Astrocyte (in vitro differentiated cells and primary cell): ENCODE data around the gene FOXE3. TPM values are rescaled to one million over a fixed set of nuclear protein-coding genes. Genes with fewer than 3 reads are reported as not detected.

Experiments used
- DNase-seq: peaks from one replicate; pipeline ENCODE4 v3.0.0-alpha.2; 2010; ENCODE audit warnings: low read depth
- FAIRE-seq: peaks from 2 replicates; lab custom pipeline; 2011; peaks lifted over from hg19 to GRCh38; lab: Jason Lieb, UNC
- H2AFZ ChIP-seq: 2 replicates; pipeline ENCODE4 v1.6.0; 2012; ENCODE audit warnings: low read depth, low read length, inconsistent platforms
- H3K27ac ChIP-seq: 2 replicates; pipeline ENCODE4 v1.5.1; 2011; ENCODE audit warnings: low read depth, low read length, inconsistent platforms
- H3K27me3 ChIP-seq: 2 replicates; pipeline ENCODE4 v1.6.0; 2011; ENCODE audit warnings: low read length, inconsistent platforms; ENCODE audit not compliant: insufficient read depth
- H3K36me3 ChIP-seq: 2 replicates; pipeline ENCODE4 v1.5.1; 2011; ENCODE audit warnings: low read length, inconsistent platforms; ENCODE audit not compliant: insufficient read depth
- H3K4me1 ChIP-seq: 2 replicates; pipeline ENCODE4 v1.5.1; 2011; ENCODE audit warnings: low read length, inconsistent platforms; ENCODE audit not compliant: insufficient read depth
- H3K4me2 ChIP-seq: 2 replicates; pipeline ENCODE4 v1.6.0; 2012; ENCODE audit warnings: low read length, inconsistent platforms
- H3K4me3 ChIP-seq: 2 replicates; pipeline ENCODE4 v1.5.1; 2011; ENCODE audit warnings: low read depth, mild to moderate bottlenecking, low read length, inconsistent platforms; ENCODE audit not compliant: insufficient read depth
- H3K79me2 ChIP-seq: 2 replicates; pipeline ENCODE4 v1.6.0; 2012; ENCODE audit warnings: mild to moderate bottlenecking, low read length, inconsistent platforms; ENCODE audit not compliant: insufficient read depth
- H3K9ac ChIP-seq: 2 replicates; pipeline ENCODE4 v1.6.0; 2012; ENCODE audit warnings: mild to moderate bottlenecking, low read length, inconsistent platforms
- H3K9me3 ChIP-seq: 2 replicates; pipeline ENCODE4 v1.5.1; 2012; ENCODE audit warnings: low read depth, mild to moderate bottlenecking, low read length, inconsistent platforms; ENCODE audit not compliant: insufficient read depth
- H4K20me1 ChIP-seq: 2 replicates; pipeline ENCODE4 v1.6.0; 2012; ENCODE audit warnings: low read length, inconsistent platforms; ENCODE audit not compliant: insufficient read depth
- H3K27ac Mint-ChIP-seq: one replicate; pipeline ENCODE4 v1.8.0; 2021; ENCODE audit warnings: mild to moderate bottlenecking, mixed read lengths; ENCODE audit not compliant: unreplicated experiment
- H3K27me3 Mint-ChIP-seq: one replicate; pipeline ENCODE4 v1.8.0; 2021; ENCODE audit warnings: low read depth, mixed read lengths; ENCODE audit not compliant: unreplicated experiment
- H3K36me3 Mint-ChIP-seq: one replicate; pipeline ENCODE4 v1.8.0; 2021; ENCODE audit warnings: low read depth, mixed read lengths; ENCODE audit not compliant: unreplicated experiment
- H3K4me1 Mint-ChIP-seq: one replicate; pipeline ENCODE4 v1.8.0; 2021; ENCODE audit warnings: low read depth, mixed read lengths; ENCODE audit not compliant: unreplicated experiment
- H3K4me3 Mint-ChIP-seq: one replicate; pipeline ENCODE4 v1.8.0; 2021; ENCODE audit warnings: mild to moderate bottlenecking, moderate library complexity, mixed read lengths; ENCODE audit not compliant: unreplicated experiment
- H3K9me3 Mint-ChIP-seq: one replicate; pipeline ENCODE4 v1.8.0; 2021; ENCODE audit warnings: mild to moderate bottlenecking, mixed read lengths; ENCODE audit not compliant: unreplicated experiment
- EZH2 ChIP-seq: IDR thresholded peaks from 2 replicates; pipeline ENCODE4 v1.6.1; 2012; ENCODE audit warnings: mild to moderate bottlenecking, low read length, inconsistent platforms; ENCODE audit not compliant: insufficient read depth
- total RNA-seq: library from RNA; stranded (reverse); gene quantifications from 2 replicates; pipeline ENCODE4 v1.2.1, GENCODE V29; 2021
- TF ChIP-seq, protein P1 (sequence below): IDR thresholded peaks from 2 replicates; pipeline ENCODE4 v1.5.1; 2011; ENCODE audit warnings: low read depth, mild to moderate bottlenecking, inconsistent platforms, low read length, moderate library complexity; ENCODE audit not compliant: insufficient read depth

The FOXE3 gene
- total RNA-seq, 1 donor from 2014 or later = 0.14 TPM

DNA sequence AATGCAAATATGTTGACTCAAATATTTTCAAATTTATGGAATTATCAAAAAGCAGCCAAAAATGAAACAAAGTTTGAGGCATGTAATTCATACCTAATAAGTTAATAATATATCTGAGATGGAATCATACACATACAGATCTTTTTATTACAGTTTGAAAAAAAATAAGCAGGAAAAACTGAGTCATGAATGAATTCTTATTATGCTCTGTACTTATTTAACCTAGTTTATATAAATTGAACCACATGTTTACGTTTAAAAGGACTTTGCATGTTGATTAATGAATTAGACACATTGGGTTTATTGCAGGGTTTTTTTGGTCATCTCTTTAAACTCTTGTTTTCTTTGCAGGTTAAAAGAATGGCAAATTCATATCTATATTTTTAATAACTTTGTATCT is 41.6 kb upstream of the FOXE3 start:
- Histone ChIP-seq H3K27ac (no peak overlapping the region), H4K20me1 (peaks cover 18% of the 10 kb centered on the region), H3K27me3 (no peaks in the 10 kb centered on the region), H3K4me3 (no peak overlapping the region), H2AFZ (no peak overlapping the region), H3K4me1 (no peaks in the 10 kb centered on the region), H3K9ac (no peak overlapping the region), H3K4me2 (no peak overlapping the region), H3K9me3 (no peaks in the 10 kb centered on the region), H3K79me2 (no peaks in the 10 kb centered on the region), H3K36me3 (peaks cover 25% of the 10 kb centered on the region)
- DNase-seq = peak; percentile 4
- no peaks in the 10 kb centered on the region for H3K27me3 Mint-ChIP-seq
- no peak for FAIRE-seq
- H3K4me1 Mint-ChIP-seq = peaks cover 2% of the 10 kb centered on the region
- H3K4me3 Mint-ChIP-seq = no peak overlapping the region
- H3K36me3 Mint-ChIP-seq = peaks cover 5% of the 10 kb centered on the region
- no peaks in the 10 kb centered on the region for H3K9me3 Mint-ChIP-seq
- TF ChIP-seq, protein P1, sequence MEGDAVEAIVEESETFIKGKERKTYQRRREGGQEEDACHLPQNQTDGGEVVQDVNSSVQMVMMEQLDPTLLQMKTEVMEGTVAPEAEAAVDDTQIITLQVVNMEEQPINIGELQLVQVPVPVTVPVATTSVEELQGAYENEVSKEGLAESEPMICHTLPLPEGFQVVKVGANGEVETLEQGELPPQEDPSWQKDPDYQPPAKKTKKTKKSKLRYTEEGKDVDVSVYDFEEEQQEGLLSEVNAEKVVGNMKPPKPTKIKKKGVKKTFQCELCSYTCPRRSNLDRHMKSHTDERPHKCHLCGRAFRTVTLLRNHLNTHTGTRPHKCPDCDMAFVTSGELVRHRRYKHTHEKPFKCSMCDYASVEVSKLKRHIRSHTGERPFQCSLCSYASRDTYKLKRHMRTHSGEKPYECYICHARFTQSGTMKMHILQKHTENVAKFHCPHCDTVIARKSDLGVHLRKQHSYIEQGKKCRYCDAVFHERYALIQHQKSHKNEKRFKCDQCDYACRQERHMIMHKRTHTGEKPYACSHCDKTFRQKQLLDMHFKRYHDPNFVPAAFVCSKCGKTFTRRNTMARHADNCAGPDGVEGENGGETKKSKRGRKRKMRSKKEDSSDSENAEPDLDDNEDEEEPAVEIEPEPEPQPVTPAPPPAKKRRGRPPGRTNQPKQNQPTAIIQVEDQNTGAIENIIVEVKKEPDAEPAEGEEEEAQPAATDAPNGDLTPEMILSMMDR = no peak
- TF ChIP-seq EZH2 = no peak
- H3K27ac Mint-ChIP-seq = no peak overlapping the region

DNA sequence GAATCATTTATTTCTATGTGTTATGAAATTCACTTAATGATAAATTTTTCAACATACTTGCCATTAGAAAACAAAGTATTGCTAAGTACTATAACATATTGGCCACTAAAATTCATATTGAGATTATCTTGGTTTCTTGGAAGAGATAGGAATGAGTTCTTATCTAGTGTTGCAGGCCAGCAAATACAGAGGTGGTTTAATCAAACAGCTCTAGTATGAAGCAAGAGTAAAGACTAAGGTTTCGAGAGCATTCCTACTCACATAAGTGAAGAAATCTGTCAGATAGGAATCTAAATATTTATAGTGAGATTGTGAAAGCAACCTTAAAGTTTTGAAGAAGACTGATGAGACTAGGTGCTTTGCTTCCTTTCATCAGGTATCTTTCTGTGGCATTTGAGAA is 37.9 kb upstream of the FOXE3 start:
- peaks cover 23% of the 10 kb centered on the region for H3K36me3 ChIP-seq
- peaks cover 5% of the 10 kb centered on the region for H3K36me3 Mint-ChIP-seq
- H3K9ac ChIP-seq = no peak overlapping the region
- no peak overlapping the region for H3K4me3 Mint-ChIP-seq
- H3K4me1 Mint-ChIP-seq = peaks cover 5% of the 10 kb centered on the region
- no peaks in the 10 kb centered on the region for H3K9me3 Mint-ChIP-seq
- no peak overlapping the region for H2AFZ ChIP-seq
- no peaks in the 10 kb centered on the region for H3K4me1 ChIP-seq
- H3K27me3 ChIP-seq = no peaks in the 10 kb centered on the region
- FAIRE-seq (no peak), DNase-seq (peak; percentile 21)
- no peak overlapping the region for H3K4me2 ChIP-seq
- peaks cover 13% of the 10 kb centered on the region for H4K20me1 ChIP-seq
- TF ChIP-seq, protein P1 = no peak
- no peak for TF ChIP-seq EZH2
- H3K79me2 ChIP-seq = no peaks in the 10 kb centered on the region
- no peaks in the 10 kb centered on the region for H3K27me3 Mint-ChIP-seq
- no peak overlapping the region for H3K4me3 ChIP-seq
- no peaks in the 10 kb centered on the region for H3K9me3 ChIP-seq
- H3K27ac Mint-ChIP-seq = no peak overlapping the region
- H3K27ac ChIP-seq = no peak overlapping the region

DNA sequence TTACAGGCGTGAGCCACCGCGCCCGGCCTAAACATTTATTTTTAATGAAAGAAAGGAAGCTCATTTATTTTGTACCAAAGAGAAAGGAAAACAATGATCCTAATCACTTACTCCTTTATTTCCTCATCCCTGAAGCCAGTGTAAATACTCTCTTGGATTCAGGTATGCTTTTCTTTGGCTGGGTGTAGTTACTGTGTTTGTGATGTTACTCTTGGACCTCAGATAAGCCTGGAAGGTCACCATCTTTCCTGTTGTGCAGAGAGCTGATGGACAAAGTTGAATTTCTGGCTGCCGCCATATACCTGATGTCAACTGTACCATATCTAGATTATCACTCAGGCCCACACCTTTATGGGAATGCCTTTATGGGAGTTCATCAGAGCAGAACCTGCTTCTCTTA is 35.4 kb upstream of the FOXE3 start:
- H3K4me1 Mint-ChIP-seq = peaks cover 5% of the 10 kb centered on the region
- no peak overlapping the region for H3K27ac ChIP-seq
- peaks cover 7% of the 10 kb centered on the region for H3K36me3 Mint-ChIP-seq
- TF ChIP-seq EZH2 = no peak
- TF ChIP-seq, protein P1 = no peak
- no peaks in the 10 kb centered on the region for H3K27me3 ChIP-seq
- no peaks in the 10 kb centered on the region for H3K27me3 Mint-ChIP-seq
- H3K9me3 Mint-ChIP-seq = no peaks in the 10 kb centered on the region
- no peak overlapping the region for H3K4me2 ChIP-seq
- FAIRE-seq (no peak), DNase-seq (no peak)
- no peaks in the 10 kb centered on the region for H3K4me1 ChIP-seq
- no peak overlapping the region for H3K9ac ChIP-seq
- H3K36me3 ChIP-seq = peaks cover 5% of the 10 kb centered on the region
- no peak overlapping the region for H3K4me3 Mint-ChIP-seq
- H3K79me2 ChIP-seq = no peaks in the 10 kb centered on the region
- no peak overlapping the region for H3K27ac Mint-ChIP-seq
- H2AFZ ChIP-seq = no peak overlapping the region
- H3K4me3 ChIP-seq = no peak overlapping the region
- H3K9me3 ChIP-seq = no peaks in the 10 kb centered on the region
- H4K20me1 ChIP-seq = peaks cover 13% of the 10 kb centered on the region
